MM.1S (cell line): ENCODE measurements around the gene IRF1.

Source experiments
- CTCF ChIP-seq: fragments of 300-600 bp; sonication (generic); IDR thresholded peaks from 2 replicates; pipeline ENCODE4 v1.5.1; 2016; ENCODE audit warnings: antibody characterized with exemption, low read length, mixed read lengths
- EZH2 ChIP-seq: fragments of 300-600 bp; sonication (generic); optimal IDR thresholded peaks from 2 replicates; pipeline ENCODE3; 2017; ENCODE audit warnings: low read depth, mild to moderate bottlenecking, antibody characterized with exemption, low read length, mixed read lengths

- TF ChIP-seq CTCF = no peak
- TF ChIP-seq EZH2 = no peak
These were observed 34.9 kb downstream of the IRF1 start for GRCh38 chr5:132455614-132456115.
